ENCODE results near the gene ING1.

DNA sequence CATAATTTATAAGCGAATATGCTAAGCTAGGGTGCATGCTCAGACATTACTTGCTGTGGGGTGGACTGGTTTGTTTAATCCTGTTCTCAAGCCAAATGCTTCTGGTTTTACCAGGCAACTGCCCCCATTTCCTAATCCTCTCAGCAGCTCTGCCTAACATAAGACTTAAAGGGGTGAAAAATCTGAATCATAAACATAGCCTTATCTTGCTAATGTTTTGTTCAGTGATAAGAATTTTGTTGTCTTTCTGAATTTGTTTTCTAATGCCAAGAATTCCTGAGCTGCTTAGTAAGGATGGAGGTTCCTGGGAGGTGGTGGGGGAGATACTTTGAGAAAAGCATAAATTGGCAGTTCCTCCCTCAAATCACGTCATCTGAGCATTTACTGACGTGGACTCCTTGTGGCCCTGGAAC, 42.7 kb downstream of the ING1 start:
- TF ChIP-seq, protein P1, sequence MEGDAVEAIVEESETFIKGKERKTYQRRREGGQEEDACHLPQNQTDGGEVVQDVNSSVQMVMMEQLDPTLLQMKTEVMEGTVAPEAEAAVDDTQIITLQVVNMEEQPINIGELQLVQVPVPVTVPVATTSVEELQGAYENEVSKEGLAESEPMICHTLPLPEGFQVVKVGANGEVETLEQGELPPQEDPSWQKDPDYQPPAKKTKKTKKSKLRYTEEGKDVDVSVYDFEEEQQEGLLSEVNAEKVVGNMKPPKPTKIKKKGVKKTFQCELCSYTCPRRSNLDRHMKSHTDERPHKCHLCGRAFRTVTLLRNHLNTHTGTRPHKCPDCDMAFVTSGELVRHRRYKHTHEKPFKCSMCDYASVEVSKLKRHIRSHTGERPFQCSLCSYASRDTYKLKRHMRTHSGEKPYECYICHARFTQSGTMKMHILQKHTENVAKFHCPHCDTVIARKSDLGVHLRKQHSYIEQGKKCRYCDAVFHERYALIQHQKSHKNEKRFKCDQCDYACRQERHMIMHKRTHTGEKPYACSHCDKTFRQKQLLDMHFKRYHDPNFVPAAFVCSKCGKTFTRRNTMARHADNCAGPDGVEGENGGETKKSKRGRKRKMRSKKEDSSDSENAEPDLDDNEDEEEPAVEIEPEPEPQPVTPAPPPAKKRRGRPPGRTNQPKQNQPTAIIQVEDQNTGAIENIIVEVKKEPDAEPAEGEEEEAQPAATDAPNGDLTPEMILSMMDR (IDR thresholded peaks at IDR 0.05): no peak
- TF ChIP-seq POLR2A (IDR thresholded peaks at IDR 0.05): no peak

Measured in adrenal gland (tissue), 5 donors.